HFFc6 (cell line): ENCODE data around the gene LMX1B. TPM values are rescaled to one million over a fixed set of nuclear protein-coding genes. Genes with fewer than 3 reads are reported as not detected.

Experiments
- DNase-seq: peaks from one replicate; pipeline ENCODE4 v3.0.0-alpha.2; 2018
- H3K27ac Mint-ChIP-seq: 2 replicates; pipeline ENCODE4 v1.8.0; 2020; ENCODE audit warnings: mild to moderate bottlenecking, mixed read lengths
- H3K27me3 Mint-ChIP-seq: 2 replicates; pipeline ENCODE4 v1.8.0; 2021; ENCODE audit warnings: mild to moderate bottlenecking, moderate library complexity, mixed read lengths; ENCODE audit not compliant: insufficient read depth
- H3K36me3 Mint-ChIP-seq: 2 replicates; pipeline ENCODE4 v1.8.0; 2021; ENCODE audit warnings: low read depth, mixed read lengths
- H3K4me1 Mint-ChIP-seq: 2 replicates; pipeline ENCODE4 v1.8.0; 2020; ENCODE audit warnings: low read depth, mixed read lengths
- H3K4me3 Mint-ChIP-seq: 2 replicates; pipeline ENCODE4 v1.8.0; 2020; ENCODE audit warnings: mild to moderate bottlenecking, moderate library complexity, mixed read lengths
- H3K9me3 Mint-ChIP-seq: 2 replicates; pipeline ENCODE4 v1.8.0; 2020; ENCODE audit warnings: mild to moderate bottlenecking, mixed read lengths
- total RNA-seq, 6 experiments: library from RNA; stranded (reverse); fragmentation: NEBNext Ultra II Directional; extraction: Animal tissue kit (Norgen Biotek cat#: 25700); gene quantifications; 2 replicates in 1 of 6; 3 replicates in 5 of 6; pipeline ENCODE4 v1.2.3, GENCODE V29; 2021
- TF ChIP-seq, protein P1 (sequence below): fragments of 200-600 bp; sonication (generic); IDR thresholded peaks from 2 replicates; pipeline ENCODE4 v1.5.0; 2021; ENCODE audit warnings: antibody characterized with exemption, mild to moderate bottlenecking

Gene LMX1B
- total RNA-seq, 6 experiments from 2014 or later, result not detected

DNA sequence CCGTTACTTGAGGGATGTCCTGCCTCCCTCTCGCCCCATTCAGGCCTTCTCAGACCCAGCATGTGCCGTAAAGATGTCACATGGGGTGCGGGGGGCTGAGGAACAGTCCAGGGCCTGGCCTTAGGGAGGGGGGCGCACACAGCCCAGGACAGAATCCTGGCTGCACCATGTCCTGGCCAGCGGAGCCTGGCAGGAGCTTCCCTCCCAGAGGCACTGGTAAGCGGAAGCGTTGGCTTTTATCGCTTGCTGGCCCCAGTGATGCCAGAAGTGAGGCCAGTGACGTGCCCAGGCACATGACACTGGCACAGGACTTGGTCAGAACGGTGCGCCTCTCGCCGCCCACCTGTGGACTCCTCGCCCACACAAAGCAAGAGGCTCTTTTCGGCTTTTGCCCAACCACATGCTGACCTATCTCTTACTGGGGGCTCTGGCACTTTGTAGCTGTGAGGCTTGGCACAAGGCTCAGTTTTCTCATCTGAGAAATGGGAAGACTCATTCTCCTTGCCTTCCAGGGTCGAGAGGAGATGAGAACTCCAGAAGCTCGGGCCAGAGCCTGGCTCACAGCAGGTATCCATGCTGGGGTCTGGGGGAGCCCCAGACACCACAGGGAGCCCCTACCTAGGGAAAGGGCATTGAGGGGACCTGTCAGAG is 59.0 kb downstream of the LMX1B start:
- H3K9me3 Mint-ChIP-seq, result no peaks in the 10 kb centered on the region
- no peaks in the 10 kb centered on the region for H3K36me3 Mint-ChIP-seq
- DNase-seq, result no peak
- H3K27me3 Mint-ChIP-seq, result peaks cover 35% of the 10 kb centered on the region
- H3K27ac Mint-ChIP-seq, result no peak overlapping the region
- no peaks in the 10 kb centered on the region for H3K4me1 Mint-ChIP-seq
- H3K4me3 Mint-ChIP-seq, result no peak overlapping the region
- TF ChIP-seq, protein P1, sequence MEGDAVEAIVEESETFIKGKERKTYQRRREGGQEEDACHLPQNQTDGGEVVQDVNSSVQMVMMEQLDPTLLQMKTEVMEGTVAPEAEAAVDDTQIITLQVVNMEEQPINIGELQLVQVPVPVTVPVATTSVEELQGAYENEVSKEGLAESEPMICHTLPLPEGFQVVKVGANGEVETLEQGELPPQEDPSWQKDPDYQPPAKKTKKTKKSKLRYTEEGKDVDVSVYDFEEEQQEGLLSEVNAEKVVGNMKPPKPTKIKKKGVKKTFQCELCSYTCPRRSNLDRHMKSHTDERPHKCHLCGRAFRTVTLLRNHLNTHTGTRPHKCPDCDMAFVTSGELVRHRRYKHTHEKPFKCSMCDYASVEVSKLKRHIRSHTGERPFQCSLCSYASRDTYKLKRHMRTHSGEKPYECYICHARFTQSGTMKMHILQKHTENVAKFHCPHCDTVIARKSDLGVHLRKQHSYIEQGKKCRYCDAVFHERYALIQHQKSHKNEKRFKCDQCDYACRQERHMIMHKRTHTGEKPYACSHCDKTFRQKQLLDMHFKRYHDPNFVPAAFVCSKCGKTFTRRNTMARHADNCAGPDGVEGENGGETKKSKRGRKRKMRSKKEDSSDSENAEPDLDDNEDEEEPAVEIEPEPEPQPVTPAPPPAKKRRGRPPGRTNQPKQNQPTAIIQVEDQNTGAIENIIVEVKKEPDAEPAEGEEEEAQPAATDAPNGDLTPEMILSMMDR, result no peak

DNA sequence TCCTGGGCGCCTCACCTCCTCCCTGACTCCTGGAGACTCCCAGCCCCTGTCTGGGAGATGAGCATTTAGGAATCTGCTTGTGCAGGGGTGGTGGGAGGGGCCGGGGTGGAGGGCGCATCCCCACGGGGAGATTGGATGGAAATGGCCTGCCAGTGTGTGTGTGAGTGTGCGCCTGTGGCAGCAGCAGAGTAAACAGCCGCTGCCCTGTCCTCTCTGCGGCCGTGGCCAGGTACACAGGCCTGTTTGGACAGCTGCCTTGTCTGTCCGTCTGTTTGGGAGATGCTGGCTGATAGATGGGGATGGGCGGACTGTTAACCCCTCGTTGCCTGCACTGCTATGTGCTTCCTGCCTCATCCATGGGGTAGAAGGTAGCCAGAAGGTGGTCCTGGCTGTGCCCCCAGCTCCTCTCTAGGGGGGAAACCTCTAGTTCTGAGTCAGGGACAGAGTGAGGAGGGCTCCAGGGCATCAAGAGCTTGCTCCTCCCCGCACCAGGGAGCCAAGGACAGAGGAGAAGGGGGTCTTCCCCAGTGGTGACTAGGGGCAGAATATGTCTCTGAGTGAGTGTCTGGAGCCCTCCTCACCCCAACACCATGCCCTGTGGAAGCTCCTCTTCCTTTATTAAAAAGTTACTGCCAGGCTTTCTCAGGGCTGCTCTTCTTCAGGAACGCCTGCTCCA is 60.1 kb downstream of the LMX1B start:
- H3K4me1 Mint-ChIP-seq, result no peaks in the 10 kb centered on the region
- H3K4me3 Mint-ChIP-seq, result no peak overlapping the region
- DNase-seq, result no peak
- no peaks in the 10 kb centered on the region for H3K9me3 Mint-ChIP-seq
- TF ChIP-seq, protein P1, result no peak
- no peaks in the 10 kb centered on the region for H3K36me3 Mint-ChIP-seq
- peaks cover 45% of the 10 kb centered on the region for H3K27me3 Mint-ChIP-seq
- no peak overlapping the region for H3K27ac Mint-ChIP-seq

GRCh38 chr9:126674365-126675146 is 60.8 kb downstream of the LMX1B start:
- Mint-ChIP-seq H3K27ac (no peak overlapping the region), H3K4me1 (no peaks in the 10 kb centered on the region), H3K4me3 (no peak overlapping the region), H3K9me3 (no peaks in the 10 kb centered on the region), H3K27me3 (peaks cover 45% of the 10 kb centered on the region), H3K36me3 (no peaks in the 10 kb centered on the region)
- no peak for DNase-seq
- TF ChIP-seq, protein P1, result no peak

GRCh38 chr9:126675147-126675467 is 61.4 kb downstream of the LMX1B start:
- Mint-ChIP-seq H3K4me3 (no peak overlapping the region), H3K4me1 (no peaks in the 10 kb centered on the region), H3K27me3 (peaks cover 45% of the 10 kb centered on the region), H3K9me3 (no peaks in the 10 kb centered on the region), H3K36me3 (no peaks in the 10 kb centered on the region), H3K27ac (no peak overlapping the region)
- no peak for DNase-seq
- TF ChIP-seq, protein P1, result no peak

- DNase-seq, result no peak
- Mint-ChIP-seq H3K36me3 (no peaks in the 10 kb centered on the region), H3K27me3 (peaks cover 48% of the 10 kb centered on the region), H3K9me3 (no peaks in the 10 kb centered on the region), H3K4me3 (no peak overlapping the region), H3K27ac (no peak overlapping the region), H3K4me1 (no peaks in the 10 kb centered on the region)
- TF ChIP-seq, protein P1, result no peak
Observed at GRCh38 chr9:126676102-126676684, 62.5 kb downstream of the LMX1B start.
